Measurements from ENCODE around the gene SYT1. TPM values are rescaled to one million over a fixed set of nuclear protein-coding genes. Genes with fewer than 3 reads are reported as not detected.

The SYT1 gene
- total and polyA plus RNA-seq, 2 donors (not counting 3 experiments of a cell fraction or from before 2014, with no cell fraction given): 3.2 to 15.3 TPM

GRCh38 chr12:79360286-79360685 is 495.7 kb downstream of the SYT1 start:
- H3K9me3 ChIP-seq (replicated peaks; ENCODE audit: control insufficient read depth, insufficient read depth, low read length): no peaks in the 10 kb centered on the region
- H3K79me2 ChIP-seq (ENCODE audit: control insufficient read depth, insufficient read depth, low read length): no peaks in the 10 kb centered on the region
- dilution Hi-C loops (cut with MboI; ENCODE audit: extremely low pct_ligation_motif_present, low sequenced_read_pairs) (no loop called here), intact Hi-C loops (cut with micrococcal nuclease) (loop anchor here (1.0 kb wide), 1 partner anchor 58 kb away; no protein-coding TSS in a partner anchor)
- H3K4me3 ChIP-seq (replicated peaks in 1 of 3; ENCODE audit: insufficient read depth in 1 of 3, low read depth in 1 of 3, low read length in 3 of 3): no peak overlapping the region
- BruUV-seq (replicated peaks): no TSS peak
- CTCF ChIA-PET: interaction anchor here (1.9 kb wide), 1 partner anchor 13 kb away, joined by 4 read pairs; no protein-coding TSS in a partner anchor
- H3K9me1 ChIP-seq (replicated peaks; ENCODE audit: control insufficient read depth, extremely low read depth, insufficient read depth, low read length): no peaks in the 10 kb centered on the region
- DNase-seq (ENCODE audit: low read depth, low spot score) (peak; percentile 81), FAIRE-seq (no peak)
- peaks cover 8% of the 10 kb centered on the region for H3K4me1 ChIP-seq (ENCODE audit: control insufficient read depth, extremely low read depth, insufficient read depth, low read length)
- no peak overlapping the region for H3K27ac ChIP-seq (ENCODE audit: insufficient read depth, low read depth, low read length)
- POLR2A ChIA-PET: no interaction called here
- H2AFZ ChIP-seq (ENCODE audit: low read depth, low read length): no peak overlapping the region
- TF ChIP-seq MYC (IDR thresholded peaks at IDR 0.05; ENCODE audit: low read depth, low read length) (no peak), JUN (IDR thresholded peaks at IDR 0.05; ENCODE audit: borderline replicate concordance, insufficient read depth, insufficient read length, low read depth) (no peak), EZH2 (IDR thresholded peaks at IDR 0.05; ENCODE audit: borderline replicate concordance, low read depth, low read length, severe bottlenecking) (no peak), FOS (IDR thresholded peaks at IDR 0.05; ENCODE audit: borderline replicate concordance, insufficient read depth, low read length) (no peak), POLR2AphosphoS5 (IDR thresholded peaks at IDR 0.05; ENCODE audit: insufficient read depth, low read depth, low read length) (no peak), MAX (IDR thresholded peaks at IDR 0.05; ENCODE audit: insufficient read depth, insufficient read length) (no peak), POLR2A (IDR thresholded peaks at IDR 0.05; ENCODE audit: low read depth, low read length) (no peak), GATA2 (IDR thresholded peaks at IDR 0.05; ENCODE audit: insufficient read depth, insufficient read length, low read depth, low read length) (no peak)
- TF ChIP-seq, protein P1, sequence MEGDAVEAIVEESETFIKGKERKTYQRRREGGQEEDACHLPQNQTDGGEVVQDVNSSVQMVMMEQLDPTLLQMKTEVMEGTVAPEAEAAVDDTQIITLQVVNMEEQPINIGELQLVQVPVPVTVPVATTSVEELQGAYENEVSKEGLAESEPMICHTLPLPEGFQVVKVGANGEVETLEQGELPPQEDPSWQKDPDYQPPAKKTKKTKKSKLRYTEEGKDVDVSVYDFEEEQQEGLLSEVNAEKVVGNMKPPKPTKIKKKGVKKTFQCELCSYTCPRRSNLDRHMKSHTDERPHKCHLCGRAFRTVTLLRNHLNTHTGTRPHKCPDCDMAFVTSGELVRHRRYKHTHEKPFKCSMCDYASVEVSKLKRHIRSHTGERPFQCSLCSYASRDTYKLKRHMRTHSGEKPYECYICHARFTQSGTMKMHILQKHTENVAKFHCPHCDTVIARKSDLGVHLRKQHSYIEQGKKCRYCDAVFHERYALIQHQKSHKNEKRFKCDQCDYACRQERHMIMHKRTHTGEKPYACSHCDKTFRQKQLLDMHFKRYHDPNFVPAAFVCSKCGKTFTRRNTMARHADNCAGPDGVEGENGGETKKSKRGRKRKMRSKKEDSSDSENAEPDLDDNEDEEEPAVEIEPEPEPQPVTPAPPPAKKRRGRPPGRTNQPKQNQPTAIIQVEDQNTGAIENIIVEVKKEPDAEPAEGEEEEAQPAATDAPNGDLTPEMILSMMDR (IDR thresholded peaks at IDR 0.05; ENCODE audit: extremely low read depth in 1 of 2, insufficient read depth in 1 of 2, low read depth in 1 of 2, low read length in 2 of 2): no peak
- no peak overlapping the region for H3K9ac ChIP-seq (replicated peaks; ENCODE audit: extremely low read depth, insufficient read depth, low read length)
- H3K27me3 ChIP-seq (ENCODE audit: control insufficient read depth in 2 of 2, insufficient read depth in 2 of 2, low read length in 2 of 2): no peaks in the 10 kb centered on the region
- H3K36me3 ChIP-seq (ENCODE audit: control insufficient read depth in 2 of 2, extremely low read depth in 1 of 2, insufficient read depth in 2 of 2, low read length in 2 of 2): no peaks in the 10 kb centered on the region
- no peaks in the 10 kb centered on the region for H4K20me1 ChIP-seq (replicated peaks; ENCODE audit: control insufficient read depth, extremely low read depth, insufficient read depth, low read length)
- H3K4me2 ChIP-seq (ENCODE audit: insufficient read depth, low read length): no peak overlapping the region

All from endothelial cell of umbilical vein (primary cell).